ENCODE measurements around the gene TGFB2. TPM values are rescaled to one million over a fixed set of nuclear protein-coding genes. Genes with fewer than 3 reads are reported as not detected.
A peak's percentile ranks its signal among the peaks of the same experiment; 100 is the strongest.
"Not testable (repeated sequence)": the region's sequence is repeated elsewhere in the genome, so short reads cannot be mapped to it uniquely, and the experiment has no call there.

Gene TGFB2
- total RNA-seq, 2 experiments from 2014 or later, result 0.04 TPM; not detected in 1

DNA sequence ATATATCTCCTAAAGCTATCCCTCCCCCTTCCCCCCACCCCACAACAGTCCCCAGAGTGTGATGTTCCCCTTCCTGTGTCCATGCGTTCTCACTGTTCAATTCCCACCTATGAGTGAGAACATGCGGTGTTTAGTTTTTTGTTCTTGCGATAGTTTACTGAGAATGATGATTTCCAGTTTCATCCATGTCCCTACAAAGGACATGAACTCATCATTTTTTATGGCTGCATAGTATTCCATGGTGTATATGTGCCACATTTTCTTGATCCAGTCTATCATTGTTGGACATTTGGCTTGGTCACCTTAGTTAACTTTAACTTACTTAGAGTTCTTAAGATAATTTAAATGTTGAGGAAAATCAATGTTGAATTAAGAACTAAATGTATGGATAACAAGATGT lies 25.0 kb upstream of the TGFB2 start:
- H3K4me3 Mint-ChIP-seq, DNase-seq, H3K4me1 Mint-ChIP-seq, H3K27ac Mint-ChIP-seq, H3K9me3 Mint-ChIP-seq, H3K27me3 Mint-ChIP-seq: not testable (repeated sequence)
- peaks cover 20% of the 10 kb centered on the region for H3K36me3 Mint-ChIP-seq

- Mint-ChIP-seq H3K27ac (no peak overlapping the region), H3K4me3 (no peak overlapping the region), H3K36me3 (peaks cover 20% of the 10 kb centered on the region), H3K9me3 (no peaks in the 10 kb centered on the region), H3K4me1 (no peaks in the 10 kb centered on the region), H3K27me3 (no peaks in the 10 kb centered on the region)
- DNase-seq, result no peak
These were observed 22.4 kb upstream of the TGFB2 start for GRCh38 chr1:218322762-218323161.

- H3K27me3 Mint-ChIP-seq, result no peaks in the 10 kb centered on the region
- no peaks in the 10 kb centered on the region for H3K4me1 Mint-ChIP-seq
- DNase-seq, result no peak
- no peaks in the 10 kb centered on the region for H3K9me3 Mint-ChIP-seq
- H3K27ac Mint-ChIP-seq, result no peak overlapping the region
- H3K36me3 Mint-ChIP-seq, result peaks cover 18% of the 10 kb centered on the region
- H3K4me3 Mint-ChIP-seq, result no peak overlapping the region
These were observed 21.4 kb upstream of the TGFB2 start for GRCh38 chr1:218323568-218324225.

DNA sequence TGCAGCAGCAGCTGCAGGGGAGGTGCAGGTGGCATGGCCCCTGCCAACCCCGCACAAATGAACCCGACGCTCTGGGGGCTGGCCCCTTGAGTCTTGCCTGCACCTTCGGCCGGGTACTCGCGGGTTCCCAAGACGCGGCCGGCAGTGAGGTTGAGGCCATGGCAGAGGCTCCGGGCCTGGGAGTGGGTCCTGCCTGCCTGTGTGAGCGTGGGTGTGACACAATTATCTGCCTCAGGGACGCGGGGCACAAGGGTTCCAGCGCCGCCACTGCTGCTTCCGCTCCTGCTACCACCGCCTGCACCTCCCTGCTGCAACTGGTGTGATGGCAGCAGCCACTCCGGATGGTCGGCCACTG lies 20.9 kb upstream of the TGFB2 start:
- no peaks in the 10 kb centered on the region for H3K27me3 Mint-ChIP-seq
- H3K9me3 Mint-ChIP-seq, result no peaks in the 10 kb centered on the region
- no peak for DNase-seq
- no peak overlapping the region for H3K4me3 Mint-ChIP-seq
- H3K4me1 Mint-ChIP-seq, result no peaks in the 10 kb centered on the region
- H3K36me3 Mint-ChIP-seq, result peaks cover 16% of the 10 kb centered on the region
- no peak overlapping the region for H3K27ac Mint-ChIP-seq

DNA sequence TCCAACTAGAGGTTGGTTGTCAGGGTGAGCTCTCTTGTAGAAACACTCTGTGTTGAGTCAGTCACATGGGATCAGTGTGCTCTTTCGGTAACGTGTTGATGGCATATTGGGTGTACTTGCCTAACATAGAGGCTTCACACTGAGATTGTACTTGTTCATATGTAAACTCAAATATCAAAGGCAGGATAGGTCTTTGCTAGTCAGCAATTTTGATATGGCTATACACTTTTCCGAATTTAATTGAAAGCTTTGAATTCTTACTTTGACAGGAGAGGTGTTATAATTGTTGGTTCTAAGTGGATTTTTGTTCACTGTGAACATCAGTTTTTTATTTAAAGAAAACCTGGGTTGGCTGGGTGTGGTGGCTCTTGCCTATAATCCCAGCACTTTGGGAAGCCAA lies 16.4 kb upstream of the TGFB2 start:
- H3K36me3 Mint-ChIP-seq, result peaks cover 11% of the 10 kb centered on the region
- H3K4me1 Mint-ChIP-seq, result no peaks in the 10 kb centered on the region
- no peak overlapping the region for H3K27ac Mint-ChIP-seq
- no peaks in the 10 kb centered on the region for H3K9me3 Mint-ChIP-seq
- no peak for DNase-seq
- no peak overlapping the region for H3K4me3 Mint-ChIP-seq
- no peaks in the 10 kb centered on the region for H3K27me3 Mint-ChIP-seq

GRCh38 chr1:218330043-218330623 lies 15.0 kb upstream of the TGFB2 start:
- no peak for DNase-seq

GRCh38 chr1:218332416-218332815 lies 12.7 kb upstream of the TGFB2 start:
- peaks cover 12% of the 10 kb centered on the region for H3K36me3 Mint-ChIP-seq
- DNase-seq, result no peak
- no peak overlapping the region for H3K4me3 Mint-ChIP-seq
- H3K27me3 Mint-ChIP-seq, result no peaks in the 10 kb centered on the region
- no peaks in the 10 kb centered on the region for H3K4me1 Mint-ChIP-seq
- no peaks in the 10 kb centered on the region for H3K9me3 Mint-ChIP-seq
- H3K27ac Mint-ChIP-seq, result no peak overlapping the region

More at GRCh38 chr1:218330043-218330623, 15.0 kb upstream of the TGFB2 start:
- Mint-ChIP-seq H3K9me3 (no peaks in the 10 kb centered on the region), H3K4me1 (no peaks in the 10 kb centered on the region), H3K4me3 (no peak overlapping the region), H3K27ac (no peak overlapping the region), H3K36me3 (peaks cover 12% of the 10 kb centered on the region), H3K27me3 (no peaks in the 10 kb centered on the region)

DNA sequence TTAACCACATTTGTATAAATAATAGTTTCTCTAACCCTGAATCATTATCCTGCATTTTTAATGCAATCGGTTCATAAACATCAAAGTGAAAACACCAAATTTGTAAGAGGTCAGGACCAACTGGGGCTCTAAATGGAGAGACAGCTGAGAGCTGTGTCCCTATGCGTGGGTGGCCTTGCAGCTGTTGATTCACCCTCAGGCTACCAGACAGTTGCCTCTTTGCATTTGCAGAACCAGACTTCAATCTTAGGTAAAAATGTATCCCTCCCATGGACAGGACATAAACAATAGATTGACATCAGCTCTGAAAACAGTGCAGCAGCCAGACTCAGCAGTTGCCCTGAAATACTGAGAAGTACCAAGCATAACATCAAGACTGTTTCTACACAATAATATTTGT lies 8.8 kb upstream of the TGFB2 start:
- no peak for DNase-seq
- no peak overlapping the region for H3K27ac Mint-ChIP-seq
- H3K4me3 Mint-ChIP-seq, result no peak overlapping the region
- no peaks in the 10 kb centered on the region for H3K4me1 Mint-ChIP-seq
- H3K36me3 Mint-ChIP-seq, result peaks cover 15% of the 10 kb centered on the region
- H3K9me3 Mint-ChIP-seq, result no peaks in the 10 kb centered on the region
- H3K27me3 Mint-ChIP-seq, result peaks cover 5% of the 10 kb centered on the region

DNA sequence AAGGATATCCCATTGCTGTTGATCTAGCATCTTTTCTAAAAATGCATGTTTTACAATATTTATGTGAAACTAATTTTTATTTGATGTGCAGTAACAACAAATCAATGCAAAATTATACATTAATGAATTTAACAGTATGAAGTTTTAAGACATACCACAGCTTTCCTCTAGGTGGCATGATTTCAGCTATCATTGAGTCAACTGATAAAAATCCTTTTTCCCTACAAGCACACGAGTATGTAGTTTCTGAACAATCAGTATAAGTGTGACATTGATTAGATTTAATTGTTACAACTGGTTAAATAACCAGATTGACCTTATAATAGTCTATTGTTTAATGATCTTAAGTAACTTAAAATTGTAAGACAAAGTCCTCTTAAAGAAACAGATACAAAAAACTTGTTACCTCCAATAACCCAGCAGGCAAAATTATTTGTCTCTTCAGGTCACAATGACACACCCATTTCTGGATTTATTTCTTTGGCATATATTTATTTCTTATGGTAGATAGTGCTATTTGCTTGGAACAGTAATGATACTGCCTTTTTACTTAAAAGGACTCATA lies 5.8 kb upstream of the TGFB2 start:
- Mint-ChIP-seq H3K4me1 (no peaks in the 10 kb centered on the region), H3K9me3 (no peaks in the 10 kb centered on the region), H3K27me3 (peaks cover 16% of the 10 kb centered on the region), H3K4me3 (no peak overlapping the region), H3K27ac (no peak overlapping the region), H3K36me3 (peaks cover 20% of the 10 kb centered on the region)
- DNase-seq, result no peak

DNA sequence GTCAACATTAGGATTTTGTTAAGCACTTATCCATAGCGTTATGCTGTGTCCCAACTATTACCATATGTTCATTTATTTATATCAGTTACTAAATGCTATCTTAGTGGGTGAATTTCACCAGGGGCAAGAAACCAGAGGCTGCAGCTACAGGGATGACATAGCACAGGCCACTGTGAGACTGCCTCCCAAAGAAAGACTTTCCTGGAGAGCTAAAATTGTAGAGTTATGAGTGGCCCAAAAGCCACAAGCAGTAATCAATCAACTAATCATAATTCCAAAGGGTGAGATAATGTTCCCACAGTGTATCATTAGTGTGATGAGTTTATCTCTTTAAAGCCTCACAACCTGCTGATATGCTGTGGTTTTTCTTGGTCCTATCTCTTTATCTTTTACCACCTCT lies 3.8 kb upstream of the TGFB2 start:
- H3K4me1 Mint-ChIP-seq, result peaks cover 4% of the 10 kb centered on the region
- peaks cover 16% of the 10 kb centered on the region for H3K36me3 Mint-ChIP-seq
- H3K27ac Mint-ChIP-seq, result no peak overlapping the region
- peaks cover 16% of the 10 kb centered on the region for H3K27me3 Mint-ChIP-seq
- H3K4me3 Mint-ChIP-seq, result no peak overlapping the region
- no peak for DNase-seq
- H3K9me3 Mint-ChIP-seq, result no peaks in the 10 kb centered on the region

- Mint-ChIP-seq H3K4me1 (peaks cover 12% of the 10 kb centered on the region), H3K9me3 (no peaks in the 10 kb centered on the region), H3K36me3 (peaks cover 16% of the 10 kb centered on the region), H3K27me3 (peaks cover 16% of the 10 kb centered on the region), H3K27ac (no peak overlapping the region), H3K4me3 (no peak overlapping the region)
- DNase-seq, result no peak
These were observed 3.0 kb upstream of the TGFB2 start for GRCh38 chr1:218342091-218342490.

DNA sequence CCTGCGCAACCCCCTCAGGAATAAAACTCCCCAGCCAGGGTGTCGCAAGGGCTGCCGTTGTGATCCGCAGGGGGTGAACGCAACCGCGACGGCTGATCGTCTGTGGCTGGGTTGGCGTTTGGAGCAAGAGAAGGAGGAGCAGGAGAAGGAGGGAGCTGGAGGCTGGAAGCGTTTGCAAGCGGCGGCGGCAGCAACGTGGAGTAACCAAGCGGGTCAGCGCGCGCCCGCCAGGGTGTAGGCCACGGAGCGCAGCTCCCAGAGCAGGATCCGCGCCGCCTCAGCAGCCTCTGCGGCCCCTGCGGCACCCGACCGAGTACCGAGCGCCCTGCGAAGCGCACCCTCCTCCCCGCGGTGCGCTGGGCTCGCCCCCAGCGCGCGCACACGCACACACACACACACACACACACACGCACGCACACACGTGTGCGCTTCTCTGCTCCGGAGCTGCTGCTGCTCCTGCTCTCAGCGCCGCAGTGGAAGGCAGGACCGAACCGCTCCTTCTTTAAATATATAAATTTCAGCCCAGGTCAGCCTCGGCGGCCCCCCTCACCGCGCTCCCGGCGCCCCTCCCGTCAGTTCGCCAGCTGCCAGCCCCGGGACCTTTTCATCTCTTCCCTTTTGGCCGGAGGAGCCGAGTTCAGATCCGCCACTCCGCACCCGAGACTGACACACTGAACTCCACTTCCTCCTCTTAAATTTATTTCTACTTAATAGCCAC lies 696 bp downstream of the TGFB2 start:
- H3K4me1 Mint-ChIP-seq, result peaks cover 28% of the 10 kb centered on the region
- H3K4me3 Mint-ChIP-seq, result no peak overlapping the region
- DNase-seq, result peak; percentile 49
- H3K27me3 Mint-ChIP-seq, result peaks cover 21% of the 10 kb centered on the region
- no peak overlapping the region for H3K27ac Mint-ChIP-seq
- peaks cover 16% of the 10 kb centered on the region for H3K36me3 Mint-ChIP-seq
- no peaks in the 10 kb centered on the region for H3K9me3 Mint-ChIP-seq

DNA sequence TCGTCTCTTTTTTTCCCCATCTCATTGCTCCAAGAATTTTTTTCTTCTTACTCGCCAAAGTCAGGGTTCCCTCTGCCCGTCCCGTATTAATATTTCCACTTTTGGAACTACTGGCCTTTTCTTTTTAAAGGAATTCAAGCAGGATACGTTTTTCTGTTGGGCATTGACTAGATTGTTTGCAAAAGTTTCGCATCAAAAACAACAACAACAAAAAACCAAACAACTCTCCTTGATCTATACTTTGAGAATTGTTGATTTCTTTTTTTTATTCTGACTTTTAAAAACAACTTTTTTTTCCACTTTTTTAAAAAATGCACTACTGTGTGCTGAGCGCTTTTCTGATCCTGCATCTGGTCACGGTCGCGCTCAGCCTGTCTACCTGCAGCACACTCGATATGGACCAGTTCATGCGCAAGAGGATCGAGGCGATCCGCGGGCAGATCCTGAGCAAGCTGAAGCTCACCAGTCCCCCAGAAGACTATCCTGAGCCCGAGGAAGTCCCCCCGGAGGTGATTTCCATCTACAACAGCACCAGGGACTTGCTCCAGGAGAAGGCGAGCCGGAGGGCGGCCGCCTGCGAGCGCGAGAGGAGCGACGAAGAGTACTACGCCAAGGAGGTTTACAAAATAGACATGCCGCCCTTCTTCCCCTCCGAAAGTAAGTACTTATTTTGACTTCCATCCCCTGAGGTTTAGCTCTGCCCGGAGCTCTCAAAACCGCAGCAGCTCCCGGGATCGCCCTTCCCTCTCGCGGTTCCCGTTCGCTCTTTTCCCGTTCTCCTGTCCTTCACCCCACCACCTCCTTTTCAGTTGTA lies 1.5 kb downstream of the TGFB2 start:
- no peaks in the 10 kb centered on the region for H3K9me3 Mint-ChIP-seq
- H3K27ac Mint-ChIP-seq, result peak overlapping the region; percentile 50
- peak; percentile 3 for DNase-seq

GRCh38 chr1:218347336-218347722 lies 2.2 kb downstream of the TGFB2 start:
- Mint-ChIP-seq H3K4me1 (peaks cover 40% of the 10 kb centered on the region), H3K27ac (peak overlapping the region; percentile 50), H3K36me3 (peaks cover 5% of the 10 kb centered on the region), H3K4me3 (no peak overlapping the region), H3K27me3 (peaks cover 11% of the 10 kb centered on the region), H3K9me3 (no peaks in the 10 kb centered on the region)
- DNase-seq, result no peak

More for the DNA sequence above, 1.5 kb downstream of the TGFB2 start:
- peaks cover 36% of the 10 kb centered on the region for H3K4me1 Mint-ChIP-seq
- H3K36me3 Mint-ChIP-seq, result peaks cover 9% of the 10 kb centered on the region
- peaks cover 18% of the 10 kb centered on the region for H3K27me3 Mint-ChIP-seq
- H3K4me3 Mint-ChIP-seq, result no peak overlapping the region

Measured in activated naive CD8-positive, alpha-beta T cell treated with anti-CD3 and anti-CD28 coated beads for 36 hours (primary cell).